ENCODE results near the gene MAML1.

Gene MAML1

DNA sequence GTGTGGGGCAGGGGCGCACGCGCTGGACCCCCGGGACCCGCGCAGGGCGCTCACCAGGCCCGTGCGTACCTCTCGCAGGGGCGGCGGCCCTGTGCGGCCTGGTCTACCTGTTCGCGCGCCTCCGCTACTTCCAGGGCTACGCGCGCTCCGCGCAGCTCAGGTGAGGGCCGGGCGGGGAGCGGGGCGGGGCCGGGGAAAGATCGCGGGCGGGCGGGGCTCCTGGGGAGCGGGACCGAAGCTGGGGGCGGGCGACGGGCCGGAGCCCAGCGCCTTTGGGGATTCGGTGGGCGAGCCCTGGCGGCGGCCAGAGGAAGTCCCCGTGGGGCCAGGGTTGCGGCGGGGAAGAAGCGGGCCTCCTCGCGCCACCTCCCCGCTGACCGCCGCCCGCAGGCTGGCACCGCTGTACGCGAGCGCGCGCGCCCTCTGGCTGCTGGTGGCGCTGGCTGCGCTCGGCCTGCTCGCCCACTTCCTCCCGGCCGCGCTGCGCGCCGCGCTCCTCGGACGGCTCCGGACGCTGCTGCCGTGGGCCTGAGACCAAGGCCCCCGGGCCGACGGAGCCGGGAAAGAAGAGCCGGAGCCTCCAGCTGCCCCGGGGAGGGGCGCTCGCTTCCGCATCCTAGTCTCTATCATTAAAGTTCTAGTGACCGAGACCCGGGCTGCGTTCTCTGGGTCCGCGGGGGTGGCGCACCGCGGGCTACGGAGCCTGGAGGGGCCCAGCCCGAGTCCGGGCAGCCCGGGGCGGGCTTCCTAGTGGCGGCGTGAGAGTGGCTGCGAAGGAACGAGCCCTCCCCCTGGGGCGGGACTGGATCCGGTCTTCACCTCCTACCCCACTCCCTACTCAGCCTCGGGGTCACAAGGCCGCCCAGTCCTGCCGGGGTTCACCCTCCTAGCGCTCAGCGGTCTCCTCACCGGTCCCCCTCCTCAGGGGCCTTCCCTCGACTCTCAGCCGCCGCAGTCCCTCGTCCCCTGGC is 63.5 kb downstream of the MAML1 start:
- peak; percentile 75 for DNase-seq

DNA sequence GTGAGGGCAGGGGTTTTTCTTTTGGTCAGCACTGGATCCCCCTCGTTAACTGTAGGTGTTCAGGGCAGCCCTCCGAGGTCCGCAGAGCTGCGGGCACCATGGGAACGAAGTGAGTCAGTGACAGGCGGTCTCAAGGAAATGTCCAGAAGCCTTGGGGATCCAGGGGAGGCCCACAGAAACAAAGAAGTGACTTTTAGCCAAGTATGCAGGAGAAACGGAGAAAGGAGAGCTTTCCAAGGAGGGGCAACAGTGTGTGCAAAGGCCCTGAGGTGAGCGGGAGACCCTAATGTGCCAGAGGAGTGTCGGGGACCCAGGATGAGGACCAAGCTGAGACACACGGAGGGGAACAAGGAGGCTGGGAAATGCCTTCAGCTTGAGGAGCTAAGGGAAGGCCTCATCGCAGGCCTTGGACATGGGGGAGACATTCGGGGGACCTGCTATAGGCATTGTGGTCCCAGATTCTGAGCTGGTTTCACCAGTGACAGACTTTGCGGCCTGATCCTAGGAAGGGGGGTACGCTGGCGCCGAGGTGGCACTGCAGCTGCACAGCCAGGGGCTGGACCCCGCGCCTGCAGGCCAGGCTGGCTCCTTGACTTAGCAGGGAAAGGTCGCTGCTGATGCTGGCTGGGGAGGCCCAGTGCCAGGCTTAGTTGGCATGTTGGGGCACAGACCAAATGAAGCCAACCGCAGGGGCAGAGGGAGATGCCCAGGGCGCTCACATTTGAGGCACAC is 64.4 kb downstream of the MAML1 start:
- DNase-seq = no peak

DNA sequence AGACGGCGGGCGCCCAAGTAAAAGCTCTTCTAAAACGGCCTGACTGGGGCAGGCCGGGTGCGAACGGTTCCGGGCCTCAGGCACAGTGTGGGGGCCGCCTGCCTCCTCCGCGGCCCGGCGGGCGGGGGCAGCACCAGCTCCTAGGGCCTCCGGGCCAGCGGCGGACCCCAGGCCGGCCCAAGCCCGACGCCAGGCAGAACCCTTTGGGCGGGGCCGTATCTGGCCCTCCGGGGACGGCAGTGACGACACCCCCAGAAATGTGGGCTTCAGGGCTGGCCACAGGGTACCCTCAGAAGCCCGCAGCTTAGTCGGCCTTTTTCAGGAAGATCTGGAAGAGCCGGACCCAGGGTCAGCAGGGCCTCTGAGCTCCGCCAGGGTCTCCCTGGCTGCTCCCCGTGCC is 65.1 kb downstream of the MAML1 start:
- DNase-seq = no peak

DNA sequence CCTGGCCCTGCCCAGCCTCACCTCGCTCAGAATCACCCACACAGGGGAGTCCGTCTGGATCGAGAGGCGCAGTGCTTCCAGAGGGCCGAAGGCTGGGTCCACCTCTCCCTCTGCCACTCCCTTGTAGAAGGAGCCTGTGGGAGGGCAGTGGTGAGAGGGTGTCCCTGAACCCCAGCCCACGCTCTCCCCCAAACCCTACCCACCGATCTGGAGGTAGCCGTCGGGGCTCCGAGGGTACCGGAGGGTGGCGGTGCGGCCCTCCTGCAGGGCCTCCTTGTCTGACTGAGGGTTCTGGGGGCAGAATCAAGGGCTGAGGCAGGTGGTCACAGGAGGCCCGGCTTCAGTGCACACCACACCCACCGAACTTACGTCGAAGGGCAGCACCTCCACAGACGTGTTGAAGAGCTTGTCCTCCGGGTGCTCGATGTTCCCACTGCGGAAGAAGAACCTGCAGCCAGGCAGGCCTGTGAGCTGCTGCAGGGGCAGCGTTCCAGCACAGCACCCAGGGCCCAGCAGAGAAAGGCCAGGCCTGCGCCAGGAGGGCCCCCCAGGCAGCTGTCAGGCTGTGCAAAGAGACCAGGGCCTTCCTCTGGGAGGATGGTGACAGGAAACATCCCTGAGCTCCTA is 65.6 kb downstream of the MAML1 start:
- DNase-seq = no peak

DNA sequence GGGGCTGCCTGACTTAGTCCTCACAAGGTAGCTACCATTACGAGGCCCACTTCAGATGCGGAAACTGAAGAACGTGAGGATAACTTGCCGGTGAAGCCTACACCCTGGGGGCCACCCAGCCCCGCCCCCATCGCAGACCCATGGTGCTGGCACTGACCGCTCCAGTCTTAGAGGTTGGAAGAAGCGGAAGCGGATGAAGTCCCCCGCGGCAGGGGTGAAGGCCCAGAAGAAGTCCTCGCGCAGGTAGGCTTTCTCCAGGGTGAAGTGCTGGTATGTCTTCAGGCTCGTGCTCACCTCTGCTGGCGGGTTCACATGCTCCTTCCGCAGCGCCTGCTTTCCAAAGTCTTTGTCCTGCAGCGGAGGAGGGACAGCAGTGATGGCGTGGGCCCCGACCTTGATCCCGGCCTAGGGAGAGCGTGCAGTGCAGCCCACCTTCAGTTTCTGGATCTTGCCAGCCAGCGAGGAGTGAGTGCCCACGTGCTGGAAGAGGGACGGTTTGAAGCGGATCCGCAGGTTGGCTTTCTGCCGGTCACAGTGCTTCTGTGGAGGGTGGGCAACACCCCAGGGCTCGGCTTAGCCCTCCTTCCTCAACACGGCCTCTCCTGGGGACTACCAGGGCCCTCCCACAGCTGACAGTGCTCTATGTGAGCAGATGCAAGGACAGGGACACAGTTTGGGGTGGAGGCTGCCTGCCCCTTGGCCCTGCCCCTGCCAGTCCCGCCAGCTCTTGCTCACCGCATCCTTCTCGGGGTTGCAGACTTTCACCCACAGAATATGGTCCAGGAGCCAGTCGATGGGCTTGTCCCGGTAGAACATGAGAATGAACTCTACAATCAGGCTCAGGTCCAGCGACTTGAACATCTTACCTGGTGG is 66.4 kb downstream of the MAML1 start:
- no peak for DNase-seq

DNA sequence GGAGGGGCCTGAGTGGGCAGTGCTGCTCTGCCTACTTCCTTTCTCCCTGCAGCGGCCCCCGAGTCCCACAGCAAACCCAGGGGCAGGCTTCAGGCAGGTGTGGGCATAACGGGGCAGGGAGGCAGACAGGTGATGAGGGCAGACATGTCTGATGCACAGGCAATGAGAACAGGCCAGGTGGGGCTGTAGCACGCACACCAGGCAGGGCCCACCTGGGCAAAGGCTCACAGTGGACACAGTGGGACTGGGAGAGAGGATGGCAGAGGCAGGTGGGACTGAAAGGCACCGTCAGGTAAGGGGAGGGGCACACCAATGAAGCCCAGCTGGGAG is 67.0 kb downstream of the MAML1 start:
- no peak for DNase-seq

DNA sequence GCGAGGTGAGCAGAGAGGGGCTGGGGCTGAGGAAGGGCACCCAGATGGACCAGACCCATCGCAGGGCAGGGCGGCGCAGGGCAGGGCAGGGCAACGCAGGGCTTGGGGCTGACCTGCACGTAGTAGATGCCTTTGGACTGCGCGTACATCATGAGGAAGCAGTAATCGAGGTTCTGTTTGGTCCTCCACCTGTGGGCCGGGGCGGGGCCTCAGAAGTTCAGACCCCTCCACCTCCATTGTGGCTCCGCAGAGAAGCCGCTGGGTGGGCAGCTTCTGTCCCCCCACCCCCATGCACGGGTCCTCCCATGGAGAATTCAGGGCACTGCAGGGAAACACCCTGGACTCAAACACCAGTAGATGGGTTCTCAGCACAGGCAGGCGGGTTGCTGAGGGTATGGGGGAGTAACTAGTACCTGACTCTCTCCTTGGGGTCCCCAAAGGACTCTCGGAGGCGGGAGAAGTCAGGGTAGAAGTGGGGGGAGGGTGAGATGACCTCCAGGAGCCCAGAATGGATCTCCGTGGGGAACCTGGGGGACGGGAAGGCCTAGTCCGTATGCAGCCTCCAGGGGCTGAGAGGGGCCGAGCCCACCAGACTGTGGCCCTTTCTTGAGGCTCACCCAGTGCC is 67.6 kb downstream of the MAML1 start:
- no peak for DNase-seq

DNA sequence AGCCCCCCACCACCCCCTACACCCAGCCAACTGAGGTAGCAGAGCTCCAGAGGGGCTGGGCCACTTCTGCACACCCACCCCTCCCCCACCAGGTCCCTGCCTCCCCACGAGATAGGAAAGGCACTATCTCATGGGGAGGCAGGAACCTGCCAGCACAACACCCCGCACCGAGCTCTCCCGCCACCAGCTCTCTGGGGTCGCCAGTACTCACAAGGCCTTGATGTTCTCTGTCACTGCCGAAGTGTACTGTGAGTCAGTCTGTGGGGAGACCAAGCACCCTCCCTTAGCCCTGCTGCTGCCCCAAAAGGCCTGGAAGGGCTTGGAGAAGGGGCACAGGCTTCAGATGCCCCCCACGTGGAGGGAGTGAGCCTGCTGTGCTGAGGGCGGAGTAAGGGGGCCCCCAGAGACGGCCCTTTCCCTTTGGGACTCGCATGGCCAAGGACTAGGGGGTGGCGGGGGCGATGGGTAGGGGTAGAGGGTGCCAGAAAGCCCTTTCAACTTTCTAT is 68.1 kb downstream of the MAML1 start:
- no peak for DNase-seq

DNA sequence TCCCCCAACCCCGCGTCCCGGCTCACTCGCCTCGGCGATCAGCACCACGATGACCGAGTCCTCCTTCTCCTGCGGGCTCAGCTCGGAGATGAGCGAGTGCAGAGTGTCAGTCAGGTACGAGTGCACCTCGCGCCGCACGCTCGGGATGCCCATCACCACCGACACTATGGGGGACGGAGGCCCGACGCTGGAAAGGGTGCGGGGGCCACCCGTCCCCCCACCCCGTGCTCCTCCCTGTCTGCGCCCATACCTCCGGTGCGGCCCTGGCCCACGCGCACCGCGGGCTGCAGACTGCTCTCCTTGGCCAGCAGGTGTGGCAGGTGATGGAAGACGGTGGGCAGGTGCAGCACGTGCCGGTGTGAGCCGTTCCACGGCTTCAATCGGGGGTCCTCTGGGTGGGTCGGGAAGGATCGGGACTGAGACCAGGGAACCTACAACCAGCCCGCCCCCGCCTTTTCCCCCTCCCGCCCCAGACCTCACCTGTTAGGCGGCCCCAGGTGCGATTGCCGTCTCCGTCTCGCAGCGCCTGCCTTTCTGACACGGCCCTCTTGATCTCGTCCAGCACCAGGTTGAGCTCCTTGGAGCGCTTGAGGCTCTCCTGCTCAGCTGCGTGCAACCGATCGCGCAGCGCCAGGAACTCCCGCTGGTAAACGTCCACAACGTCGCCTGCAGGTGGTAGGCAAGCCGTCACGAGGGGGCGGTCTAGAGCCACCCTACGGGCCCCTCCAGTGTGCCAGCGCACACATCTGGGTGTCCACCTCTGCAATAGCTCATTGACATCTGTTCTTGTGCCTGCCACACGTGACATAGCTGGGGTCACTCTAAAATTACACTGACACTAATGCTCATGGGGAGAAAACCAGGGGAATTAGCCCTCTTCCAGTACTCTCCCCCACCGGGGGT is 68.9 kb downstream of the MAML1 start:
- DNase-seq = peak; percentile 88

DNA sequence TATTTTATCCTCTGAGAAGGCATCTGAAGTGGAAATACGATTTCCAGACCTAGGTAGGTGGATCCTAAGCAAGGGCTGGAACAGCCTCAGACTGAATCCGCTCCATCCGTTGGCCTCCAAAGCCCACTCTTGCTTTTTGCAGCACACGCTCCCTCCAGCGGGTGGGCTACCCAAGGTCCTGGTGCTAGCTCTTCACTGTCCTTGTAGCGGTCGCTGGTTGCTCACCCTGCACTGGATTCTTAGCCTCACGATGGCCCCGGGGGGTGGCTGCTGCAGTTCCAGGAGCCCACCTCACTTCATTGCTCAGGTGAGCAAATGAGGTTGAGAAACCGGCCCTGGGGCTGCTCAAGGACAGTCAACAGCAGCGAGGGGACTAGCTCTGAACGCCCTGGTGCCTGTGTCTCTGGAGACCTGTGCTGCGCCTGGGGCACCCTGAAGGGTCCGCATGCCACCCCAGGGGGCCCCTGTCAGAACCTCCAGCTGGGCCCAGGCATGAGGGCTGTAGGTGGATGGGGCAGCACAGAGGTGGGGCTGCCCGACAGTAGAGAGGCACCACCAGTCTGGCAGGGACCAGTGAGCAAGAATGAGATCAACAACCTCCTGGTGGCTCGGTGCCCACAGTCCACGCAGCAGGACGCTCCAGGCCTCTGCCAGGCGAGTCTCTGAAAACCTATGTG is 69.7 kb downstream of the MAML1 start:
- DNase-seq = no peak

DNA sequence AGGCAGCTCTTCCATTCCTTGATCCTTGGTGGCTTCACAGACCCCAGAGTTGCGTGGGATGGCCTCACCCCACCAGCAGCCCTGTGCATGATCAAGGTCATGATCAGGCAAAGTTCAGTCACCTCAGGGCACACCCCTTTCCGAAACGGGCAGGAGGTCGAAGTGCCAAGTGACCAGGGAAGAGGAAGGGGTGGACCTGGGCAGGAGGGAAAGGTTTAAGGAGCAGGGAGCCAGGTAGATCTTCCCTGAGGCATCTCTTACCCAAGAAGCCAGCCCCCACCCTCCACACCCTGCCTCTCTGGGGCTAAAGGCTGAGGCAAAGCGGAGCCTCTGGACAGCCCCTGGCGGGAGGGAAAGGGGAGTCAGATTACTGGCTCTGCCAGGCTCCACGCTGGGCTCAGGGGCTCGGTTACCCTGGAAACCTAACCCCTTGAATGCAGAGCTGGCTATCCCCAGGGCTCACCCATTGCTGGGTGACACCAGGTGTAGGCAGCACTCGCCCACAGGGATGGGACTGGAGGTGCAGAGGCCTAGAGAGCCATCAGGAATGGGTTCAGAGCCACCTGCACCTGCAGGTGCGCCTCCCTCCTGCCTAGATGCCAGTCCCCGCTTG is 70.4 kb downstream of the MAML1 start:
- no peak for DNase-seq

DNA sequence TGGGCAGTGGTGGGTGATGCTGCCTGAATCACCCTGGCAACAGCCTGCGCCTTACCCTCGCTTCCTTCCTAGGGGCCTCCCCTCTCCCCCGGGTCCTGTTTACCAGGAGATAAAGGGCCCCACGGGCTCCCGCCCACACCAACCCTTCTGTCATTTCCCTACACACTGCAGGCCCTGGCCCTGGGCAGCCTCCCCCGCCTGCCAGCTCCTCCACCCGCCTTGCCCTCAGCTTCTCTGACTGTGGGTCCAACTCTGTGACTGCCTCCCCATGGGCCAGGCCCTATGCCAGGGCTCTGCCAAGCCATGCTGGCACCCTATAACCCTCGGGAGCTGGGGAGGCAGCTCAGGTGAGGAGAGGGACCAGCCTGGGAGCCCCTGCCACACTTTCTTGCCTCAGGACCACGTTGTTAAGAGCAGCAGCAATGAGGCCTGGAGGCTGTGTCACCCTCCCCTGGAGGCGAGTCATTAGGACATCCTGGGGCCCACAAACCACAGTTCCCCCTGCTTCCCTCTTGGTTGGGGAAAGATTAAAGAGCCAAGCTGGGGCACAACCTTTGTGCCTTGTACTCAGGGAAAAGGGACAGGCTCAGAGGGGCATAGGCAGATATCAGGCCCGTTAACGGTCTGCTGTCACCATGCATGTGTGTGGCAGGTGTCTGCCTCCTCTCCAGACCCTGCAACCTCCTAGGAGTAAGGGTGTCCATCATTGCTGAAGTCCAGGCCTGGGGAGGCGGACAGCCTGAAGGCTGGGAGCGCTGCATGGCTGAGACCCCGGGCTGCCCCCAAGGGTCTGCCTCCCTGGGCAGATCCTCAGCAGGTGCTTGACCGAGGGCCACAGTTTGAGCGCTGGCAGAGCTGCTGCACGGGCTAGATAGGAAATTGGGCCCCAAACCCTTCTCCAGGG is 71.3 kb downstream of the MAML1 start:
- DNase-seq = peak; percentile 64

DNA sequence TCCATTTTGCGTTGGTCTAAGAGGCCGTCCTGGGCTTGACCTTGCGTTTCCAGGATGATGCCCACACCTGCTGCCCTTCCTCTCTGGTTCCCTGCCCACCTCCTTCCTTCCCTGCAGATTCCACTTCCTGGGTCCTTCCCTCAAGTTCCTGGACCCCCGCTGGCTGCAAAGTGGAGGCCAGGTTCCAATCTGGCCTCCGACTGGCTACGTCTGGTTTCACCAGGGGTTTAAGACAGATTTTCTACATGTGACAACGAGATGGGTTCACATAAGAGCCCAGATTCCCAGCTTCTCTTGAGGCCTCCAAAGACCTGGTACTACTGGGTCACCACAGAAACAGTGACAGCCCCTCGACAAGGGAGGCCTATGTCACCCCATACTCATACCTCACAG is 71.9 kb downstream of the MAML1 start:
- no peak for DNase-seq

DNA sequence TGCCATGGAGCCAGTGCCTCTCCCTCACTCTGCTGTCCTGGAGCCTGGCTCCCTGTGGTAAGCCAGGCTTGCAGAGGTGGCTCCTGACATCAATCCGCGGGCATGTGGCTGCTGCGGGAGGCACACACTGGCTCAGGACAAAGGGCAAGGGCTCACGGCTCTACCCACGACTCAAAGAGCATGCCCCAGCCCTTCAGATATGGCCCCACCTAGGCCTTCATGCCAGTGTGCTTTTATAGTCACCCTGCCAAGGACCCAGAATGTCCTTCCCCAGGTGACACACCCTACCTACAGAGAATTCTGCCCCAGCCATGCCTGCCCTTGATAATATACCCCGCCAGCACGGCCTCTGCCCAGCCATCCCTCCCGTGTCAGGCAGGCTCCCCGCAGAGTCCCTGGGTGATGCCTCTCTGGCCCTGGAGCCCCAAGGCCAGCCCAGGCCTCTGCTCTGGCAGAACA is 72.5 kb downstream of the MAML1 start:
- DNase-seq = no peak

DNA sequence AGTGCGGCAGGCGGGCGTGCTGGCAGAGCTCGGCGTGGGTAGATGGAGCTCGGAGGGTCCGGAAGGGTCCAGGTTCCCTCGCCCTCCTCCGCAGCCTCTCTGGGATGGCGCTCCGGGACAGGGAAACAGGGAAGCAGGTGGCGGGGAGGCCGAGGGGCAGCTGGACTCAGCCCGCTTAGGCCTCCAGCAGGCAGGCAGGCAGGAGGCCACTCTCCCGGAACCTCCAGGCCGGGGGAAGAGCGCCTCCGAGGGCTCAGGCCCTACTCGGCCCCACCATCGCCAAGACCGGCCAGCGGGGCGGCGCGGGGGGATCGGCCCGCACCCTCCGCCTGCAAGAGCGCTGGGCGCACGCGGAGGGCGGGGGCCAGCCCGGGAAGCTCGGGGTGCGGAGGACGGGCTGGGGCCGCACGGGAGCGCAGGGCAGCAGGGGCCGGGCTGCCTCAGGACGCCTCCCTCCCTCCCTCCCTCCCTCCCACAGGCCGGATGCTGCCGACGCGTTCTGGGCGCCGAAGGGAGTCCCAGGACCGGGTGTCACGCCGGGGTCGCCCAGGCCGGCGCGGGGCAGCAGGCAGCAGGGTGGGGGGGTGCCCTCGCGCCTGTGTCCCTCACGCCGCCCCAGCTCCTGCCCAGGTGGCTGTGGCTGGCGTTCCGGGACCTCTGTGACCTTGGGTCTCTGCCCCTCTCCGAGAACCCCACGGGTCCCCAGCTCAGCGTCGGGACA is 73.1 kb downstream of the MAML1 start:
- DNase-seq = peak; percentile 60

DNA sequence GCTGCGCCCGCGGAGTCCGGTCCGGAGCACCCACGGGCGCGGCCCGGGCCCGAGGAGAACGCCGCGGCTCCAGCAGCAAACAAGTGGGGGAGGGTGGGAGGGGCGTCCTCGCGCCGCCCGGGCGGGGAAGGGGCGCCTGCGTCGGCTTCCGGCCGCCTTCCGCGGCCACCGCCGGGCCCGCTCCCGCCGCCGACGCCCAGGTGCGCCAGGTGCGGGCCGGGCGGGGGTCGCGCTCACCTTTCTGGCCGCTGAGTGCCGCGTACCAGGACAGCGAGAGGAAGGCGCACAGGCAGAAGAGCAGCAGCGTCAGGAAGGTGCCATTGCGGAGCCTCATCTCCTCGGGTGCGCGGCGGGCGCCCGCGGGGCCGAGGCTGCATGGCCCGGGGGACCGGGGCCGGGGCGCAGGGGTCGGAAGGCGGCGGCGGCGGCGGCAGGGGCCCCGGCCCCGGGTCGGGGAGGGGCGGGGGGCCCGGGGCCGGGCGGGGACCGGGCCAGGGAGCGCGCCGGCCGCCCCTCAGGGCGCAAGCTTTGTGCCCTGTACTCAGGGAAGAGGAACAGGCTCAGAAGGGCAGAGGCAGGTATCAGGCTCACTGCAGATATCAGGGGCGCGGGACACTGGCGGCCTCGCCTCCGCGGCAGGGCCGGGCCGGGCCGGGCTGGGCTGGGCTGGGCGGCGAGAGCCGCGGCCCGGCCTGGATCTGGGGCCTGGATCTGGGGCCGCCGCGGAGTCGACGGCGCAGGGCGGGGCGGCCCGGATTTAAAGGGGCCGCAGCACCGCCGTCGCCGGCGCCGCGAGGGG is 73.8 kb downstream of the MAML1 start, which contains the start of gene MGAT4B:
Gene MGAT4B, minus strand, starts transcription at position 617 of the 799 bp plus-strand sequence. Its CDS starts 283 bp downstream, at position 334.
- peak; percentile 78 for DNase-seq

All from activated CD4-positive, alpha-beta T cell treated with anti-CD3 and anti-CD28 coated beads, Interleukin-10, Interleukin-2, amounts not matched to agents 100 ng/mL and 50 ng/mL, durations not matched to agents 16 hours and 8 hours (primary cell).